Endothelial cell of umbilical vein (primary cell): ENCODE results near the gene RHOH. TPM values are rescaled to one million over a fixed set of nuclear protein-coding genes. Genes with fewer than 3 reads are reported as not detected.

Experiments used
- BruUV-seq: library from RNA; stranded (reverse); fragments of 400-500 nt; replicated peaks from 2 replicates; lab custom pipeline; 2021; lab: Mats Ljungman, UMichigan
- CTCF ChIA-PET: fragments of 300-600, 350-600 bp; sonication (Branson Sonifier 250); formaldehyde crosslinking; loops from one replicate; lab custom pipeline; 2021; ENCODE audit warnings: antibody characterized with exemption, inconsistent platforms; lab: Charles Lee
- POLR2A ChIA-PET: fragments of 300-600, 350-600 bp; sonication (Branson Sonifier 250); formaldehyde crosslinking; loops from one replicate; lab custom pipeline; 2021; ENCODE audit warnings: antibody characterized with exemption, inconsistent platforms; lab: Charles Lee
- DNase-seq: peaks from one replicate; pipeline ENCODE4 v3.0.0-alpha.2; 2011; ENCODE audit warnings: low read depth, low spot score
- FAIRE-seq: peaks from 2 replicates; lab custom pipeline; 2011; peaks lifted over from hg19 to GRCh38; lab: Jason Lieb, UNC
- H2AFZ ChIP-seq: 2 replicates; pipeline ENCODE4 v1.6.0; 2012; ENCODE audit warnings: low read depth, low read length, control low read depth, inconsistent platforms
- H3K27ac ChIP-seq: 2 replicates; pipeline ENCODE4 v1.5.1; 2011; ENCODE audit warnings: low read depth, mild to moderate bottlenecking, control low read depth, low read length, moderate library complexity; ENCODE audit not compliant: insufficient read depth
- H3K27me3 ChIP-seq, 2 experiments: 2 replicates each; pipeline versions ENCODE4 v1.6.0 to v1.6.1; 2011; ENCODE audit warnings: low read length in 2 of 2, mixed read lengths in 1 of 2; ENCODE audit not compliant: control insufficient read depth in 2 of 2, insufficient read depth in 2 of 2
- H3K36me3 ChIP-seq, 2 experiments: 2 replicates in 1 of 2; 3 replicates in 1 of 2; pipeline ENCODE4 v1.5.1; 2011; ENCODE audit warnings: low read length in 2 of 2, mild to moderate bottlenecking in 1 of 2, moderate library complexity in 1 of 2; ENCODE audit not compliant: control insufficient read depth in 2 of 2, insufficient read depth in 2 of 2; ENCODE audit errors: extremely low read depth in 1 of 2
- H3K4me1 ChIP-seq: 3 replicates; pipeline ENCODE4 v1.5.1; 2011; ENCODE audit warnings: mild to moderate bottlenecking, low read length; ENCODE audit not compliant: control insufficient read depth, insufficient read depth; ENCODE audit errors: extremely low read depth
- H3K4me2 ChIP-seq: 2 replicates; pipeline ENCODE4 v1.6.1; 2011; ENCODE audit warnings: low read length, control low read depth, mixed read lengths; ENCODE audit not compliant: insufficient read depth
- H3K4me3 ChIP-seq, 3 experiments: fragments of 200-600 bp in 1 of 3; sonication (generic), shearing (Covaris generic) in 1 of 3; replicated peaks in 1 of 3; 2 replicates each; pipeline ENCODE4 v1.5.1; 2011 to 2016; ENCODE audit warnings: control low read depth in 3 of 3, low read length in 3 of 3, mild to moderate bottlenecking in 2 of 3, inconsistent platforms in 1 of 3, low read depth in 1 of 3, moderate library complexity in 1 of 3; ENCODE audit not compliant: insufficient read depth in 1 of 3
- H3K79me2 ChIP-seq: 2 replicates; pipeline ENCODE4 v1.6.0; 2012; ENCODE audit warnings: low read length, inconsistent platforms; ENCODE audit not compliant: control insufficient read depth, insufficient read depth
- H3K9ac ChIP-seq: replicated peaks from 2 replicates; pipeline ENCODE3; 2011; ENCODE audit warnings: low read length, control low read depth; ENCODE audit not compliant: insufficient read depth; ENCODE audit errors: extremely low read depth
- H3K9me1 ChIP-seq: replicated peaks from 3 replicates; pipeline ENCODE4 v1.6.0; 2011; ENCODE audit warnings: mild to moderate bottlenecking, low read length; ENCODE audit not compliant: control insufficient read depth, insufficient read depth; ENCODE audit errors: extremely low read depth
- H3K9me3 ChIP-seq: replicated peaks from 2 replicates; pipeline ENCODE4 v1.5.1; 2012; ENCODE audit warnings: low read length, inconsistent platforms; ENCODE audit not compliant: control insufficient read depth, insufficient read depth
- H4K20me1 ChIP-seq: replicated peaks from 2 replicates; pipeline ENCODE3; 2011; ENCODE audit warnings: mild to moderate bottlenecking, low read length; ENCODE audit not compliant: control insufficient read depth, insufficient read depth; ENCODE audit errors: extremely low read depth
- EZH2 ChIP-seq: IDR thresholded peaks from 2 replicates; pipeline ENCODE4 v1.6.1; 2012; ENCODE audit warnings: borderline replicate concordance, low read depth, mild to moderate bottlenecking, moderate library complexity, low read length, inconsistent platforms; ENCODE audit not compliant: severe bottlenecking
- FOS ChIP-seq: IDR thresholded peaks from 2 replicates; pipeline ENCODE4 v1.6.1; 2011; ENCODE audit warnings: mild to moderate bottlenecking, low read length, moderate library complexity, borderline replicate concordance; ENCODE audit not compliant: insufficient read depth
- GATA2 ChIP-seq: IDR thresholded peaks from 2 replicates; pipeline ENCODE4 v1.7.0; 2011; ENCODE audit warnings: low read depth, mild to moderate bottlenecking, moderate library complexity, mixed read lengths, low read length; ENCODE audit not compliant: insufficient read length, insufficient read depth
- JUN ChIP-seq: IDR thresholded peaks from 2 replicates; pipeline ENCODE4 v1.6.1; 2011; ENCODE audit warnings: borderline replicate concordance, low read depth; ENCODE audit not compliant: insufficient read length, insufficient read depth
- MAX ChIP-seq: IDR thresholded peaks from 2 replicates; pipeline ENCODE4 v1.6.1; 2011; ENCODE audit not compliant: insufficient read depth, insufficient read length
- MYC ChIP-seq: IDR thresholded peaks from one replicate; pipeline ENCODE4 v1.6.1; 2011; ENCODE audit warnings: mild to moderate bottlenecking, low read depth, low read length
- POLR2A ChIP-seq: IDR thresholded peaks from 2 replicates; pipeline ENCODE4 v1.6.1; 2012; ENCODE audit warnings: low read depth, mild to moderate bottlenecking, control low read depth, low read length
- POLR2AphosphoS5 ChIP-seq: IDR thresholded peaks from 2 replicates; pipeline ENCODE4 v1.6.1; 2012; ENCODE audit warnings: low read depth, mild to moderate bottlenecking, control low read depth, low read length, moderate library complexity; ENCODE audit not compliant: insufficient read depth
- dilution Hi-C: fragments of 300-500 bp; cut with MboI; formaldehyde crosslinking; loops from one replicate; pipeline ENCODE4 v1.15.0; 2019; ENCODE audit warnings: low sequenced_read_pairs; ENCODE audit not compliant: extremely low pct_ligation_motif_present
- intact Hi-C: fragments of 100-400 bp; cut with micrococcal nuclease; formaldehyde crosslinking; loops from one replicate; pipeline ENCODE4 v1.10.0; 2022
- polyA plus RNA-seq, 4 experiments: library from polyadenylated mRNA; depleted of rRNA in 3 of 4; stranded (reverse) in 3 of 4; unstranded in 1 of 4; fragments of >200 nt; gene quantifications; 2 replicates each; pipeline versions ENCODE4 v1.2.1 to v1.2.3, GENCODE V29; 2011 to 2012; ENCODE audit warnings: missing spikeins in 1 of 4
- total RNA-seq: library from RNA; stranded (reverse); gene quantifications from 2 replicates; pipeline ENCODE4 v1.2.3, GENCODE V29; 2021
- TF ChIP-seq, protein P1 (sequence below), 2 donors: IDR thresholded peaks; 1 replicate in 1 of 2; 2 replicates in 1 of 2; pipeline ENCODE4 v1.5.1; 2011; ENCODE audit warnings: low read length in 2 of 2, mild to moderate bottlenecking in 2 of 2, moderate library complexity in 2 of 2, control low read depth in 1 of 2, inconsistent platforms in 1 of 2, low read depth in 1 of 2; ENCODE audit not compliant: insufficient read depth in 1 of 2; ENCODE audit errors: extremely low read depth in 1 of 2

The RHOH gene
- total and polyA plus RNA-seq, 2 donors (not counting 3 experiments of a cell fraction or from before 2014, with no cell fraction given): not detected

- no peaks in the 10 kb centered on the region for H3K79me2 ChIP-seq
- H3K4me1 ChIP-seq: no peaks in the 10 kb centered on the region
- H3K4me2 ChIP-seq: no peak overlapping the region
- dilution Hi-C loops: no loop called here
- no peak overlapping the region for H3K4me3 ChIP-seq
- FAIRE-seq (no peak), DNase-seq (no peak)
- ChIA-PET CTCF (no interaction called here), POLR2A (no interaction called here)
- no TSS peak for BruUV-seq
- no peaks in the 10 kb centered on the region for H3K27me3 ChIP-seq
- H3K27ac ChIP-seq: no peak overlapping the region
- no peak overlapping the region for H2AFZ ChIP-seq
- no peaks in the 10 kb centered on the region for H3K9me1 ChIP-seq
- no peaks in the 10 kb centered on the region for H4K20me1 ChIP-seq
- H3K36me3 ChIP-seq: no peaks in the 10 kb centered on the region
- H3K9ac ChIP-seq: no peak overlapping the region
- no peaks in the 10 kb centered on the region for H3K9me3 ChIP-seq
- no peak for TF ChIP-seq MAX
- no peak for TF ChIP-seq POLR2A
- no peak for TF ChIP-seq EZH2
- TF ChIP-seq JUN: no peak
- TF ChIP-seq GATA2: no peak
- TF ChIP-seq FOS: no peak
- no peak for TF ChIP-seq POLR2AphosphoS5
- TF ChIP-seq MYC: no peak
- TF ChIP-seq, protein P1, sequence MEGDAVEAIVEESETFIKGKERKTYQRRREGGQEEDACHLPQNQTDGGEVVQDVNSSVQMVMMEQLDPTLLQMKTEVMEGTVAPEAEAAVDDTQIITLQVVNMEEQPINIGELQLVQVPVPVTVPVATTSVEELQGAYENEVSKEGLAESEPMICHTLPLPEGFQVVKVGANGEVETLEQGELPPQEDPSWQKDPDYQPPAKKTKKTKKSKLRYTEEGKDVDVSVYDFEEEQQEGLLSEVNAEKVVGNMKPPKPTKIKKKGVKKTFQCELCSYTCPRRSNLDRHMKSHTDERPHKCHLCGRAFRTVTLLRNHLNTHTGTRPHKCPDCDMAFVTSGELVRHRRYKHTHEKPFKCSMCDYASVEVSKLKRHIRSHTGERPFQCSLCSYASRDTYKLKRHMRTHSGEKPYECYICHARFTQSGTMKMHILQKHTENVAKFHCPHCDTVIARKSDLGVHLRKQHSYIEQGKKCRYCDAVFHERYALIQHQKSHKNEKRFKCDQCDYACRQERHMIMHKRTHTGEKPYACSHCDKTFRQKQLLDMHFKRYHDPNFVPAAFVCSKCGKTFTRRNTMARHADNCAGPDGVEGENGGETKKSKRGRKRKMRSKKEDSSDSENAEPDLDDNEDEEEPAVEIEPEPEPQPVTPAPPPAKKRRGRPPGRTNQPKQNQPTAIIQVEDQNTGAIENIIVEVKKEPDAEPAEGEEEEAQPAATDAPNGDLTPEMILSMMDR (IDR thresholded peaks at IDR 0.05; ENCODE audit: extremely low read depth in 1 of 2, insufficient read depth in 1 of 2, low read depth in 1 of 2, low read length in 2 of 2): no peak
- intact Hi-C loops: no loop called here
Observed at GRCh38 chr4:40243386-40243948, 46.6 kb downstream of the RHOH start.
